Ovary (tissue), 9 donors: ENCODE data around the gene RUNX1. TPM values are rescaled to one million over a fixed set of nuclear protein-coding genes. Genes with fewer than 3 reads are reported as not detected.

Experiments
- DNase-seq, 5 donors: peaks; one replicate each; pipeline ENCODE4 v3.0.0-alpha.2; 2019 to 2020
- H3K27ac ChIP-seq, 2 donors: fragments of 200-600 bp; one replicate each; pipeline versions ENCODE4 v1.5.1 to v1.8.0; 2019 to 2022
- H3K27me3 ChIP-seq: fragments of 200-600 bp; one replicate; pipeline ENCODE4 v1.8.0; 2022
- H3K36me3 ChIP-seq: fragments of 200-600 bp; sonication (generic); one replicate; pipeline ENCODE4 v1.5.1; 2019
- H3K4me1 ChIP-seq: one replicate; pipeline ENCODE4 v1.8.1; 2013; ENCODE audit warnings: mild to moderate bottlenecking, moderate library complexity; ENCODE audit not compliant: insufficient read depth
- H3K4me3 ChIP-seq: fragments of 200-600 bp; sonication (generic); one replicate; pipeline ENCODE4 v1.5.1; 2017
- H3K9me3 ChIP-seq, 2 donors: fragments of 200-600 bp in 1 of 2; sonication (generic) in 1 of 2; one replicate each; pipeline versions ENCODE4 v1.5.1 to v1.8.1; 2013 to 2019; ENCODE audit warnings: mild to moderate bottlenecking in 1 of 2, moderate library complexity in 1 of 2
- CTCF ChIP-seq, 3 donors: fragments of 450-650 bp in 2 of 3; fragments of 200-600 bp in 1 of 3; IDR thresholded peaks; one replicate each; pipeline versions ENCODE4 v1.5.1 to v1.8.0; 2016 to 2022; ENCODE audit warnings: antibody characterized with exemption in 3 of 3, mild to moderate bottlenecking in 1 of 3
- EP300 ChIP-seq: sonication (generic); formaldehyde crosslinking; IDR thresholded peaks from one replicate; pipeline ENCODE4 v1.6.1; 2017; ENCODE audit warnings: antibody characterized with exemption
- POLR2A ChIP-seq: fragments of 450-650 bp; IDR thresholded peaks from one replicate; pipeline ENCODE4 v1.6.1; 2017; ENCODE audit warnings: antibody characterized with exemption, mild to moderate bottlenecking, moderate library complexity
- WGBS, 3 donors: extraction: QIAGEN DNeasy Blood & Tissue Kit in 1 of 3; methylation state at CpG; one replicate each; pipeline versions ENCODE4 v1.1.5 to v1.1.7; 2013 to 2017; 5-methylcytosine and 5-hydroxymethylcytosine counted together
- intact Hi-C, 4 donors: fragments of 100-400 bp; cut with DNase I; formaldehyde crosslinking; loops; one replicate each; pipeline versions ENCODE4 v1.11.0 to v1.15.1; 2022 to 2023
- polyA plus RNA-seq, 2 donors: library from polyadenylated mRNA; stranded (reverse); fragments of 200-250 nt in 1 of 2; fragments of 350-450 nt in 1 of 2; fragmentation: Illumina TruSeq in 1 of 2; extraction: RNeasy Lipid Tissue Mini Kit (QIAGEN cat#74804) in 1 of 2; gene quantifications; one replicate each; pipeline ENCODE4 v1.2.3, GENCODE V29; 2013 to 2014
- total RNA-seq, 7 donors: library from RNA; depleted of rRNA in 2 of 7; stranded (reverse); fragments of >200 nt in 2 of 7; fragmentation: NEBNext Ultra II Directional in 3 of 7; extraction: Animal tissue kit (Norgen Biotek cat#: 25700) in 3 of 7; gene quantifications; one replicate each; pipeline versions ENCODE4 v1.1.0 to v1.2.4, GENCODE V29; 2016 to 2023
- donor health status: DM: no; HTN: no; CAD: no; lungs with moderate emphysema.
- donor health status: DM: no; HTN: no; CAD: no.
- donor health status: Bipolar disorder and iron deficiency.
- donor health status: DM: yes; HTN: yes; CAD: no.
- donor health status: DM: no; HTN: no; CAD: no.
- donor health status: DM: yes; HTN: yes; CAD: no.

RUNX1 gene
- total and polyA plus RNA-seq, 9 donors, result 6.0 to 27.4 (median 17.8) TPM

GRCh38 chr21:34743285-34743684 is 305.8 kb downstream of the RUNX1 start:
- Histone ChIP-seq H3K36me3 (no peaks in the 10 kb centered on the region), H3K27me3 (no peaks in the 10 kb centered on the region), H3K9me3 (no peaks in the 10 kb centered on the region), H3K4me1 (no peaks in the 10 kb centered on the region), H3K4me3 (no peak overlapping the region), H3K27ac (no peak overlapping the region)
- DNase-seq, result no peak
- intact Hi-C loops, result loop anchor here in 3 of 4 donors (10.0 kb wide), 4 partner anchors 142 to 1282 kb away; no protein-coding TSS in a partner anchor
- TF ChIP-seq EP300 (no peak), CTCF (IDR thresholded peaks at IDR 0.05) (no peak), POLR2A (no peak)
- 85 to 91% (median 90%) methylated on average over 9 of the region's 9 CpGs for WGBS, 3 donors

- H3K27ac ChIP-seq, result no peak overlapping the region
- no peaks in the 10 kb centered on the region for H3K4me1 ChIP-seq
- TF ChIP-seq CTCF (IDR thresholded peaks at IDR 0.05) (no peak), POLR2A (no peak), EP300 (no peak)
- no peaks in the 10 kb centered on the region for H3K9me3 ChIP-seq
- intact Hi-C loops, result loop anchor here in 3 of 4 donors (10.0 kb wide), 4 partner anchors 145 to 1285 kb away; no protein-coding TSS in a partner anchor
- WGBS, 3 donors, result 87 to 95% (median 93%) methylated on average over 1 of the region's 1 CpG
- no peaks in the 10 kb centered on the region for H3K27me3 ChIP-seq
- no peak for DNase-seq
- no peak overlapping the region for H3K4me3 ChIP-seq
- H3K36me3 ChIP-seq, result no peaks in the 10 kb centered on the region
These were observed 308.9 kb downstream of the RUNX1 start for GRCh38 chr21:34740198-34740597.
